ENCODE measurements around the gene KRT78. TPM values are rescaled to one million over a fixed set of nuclear protein-coding genes. Genes with fewer than 3 reads are reported as not detected.
A peak's percentile ranks its signal among the peaks of the same experiment; 100 is the strongest.

Gene KRT78
- total RNA-seq, 1 donor from 2014 or later = not detected

GRCh38 chr12:52799505-52800211, 49.1 kb downstream of the KRT78 start:
- Mint-ChIP-seq H3K4me1 (ENCODE audit: low read depth) (peaks cover 3% of the 10 kb centered on the region), H3K36me3 (ENCODE audit: insufficient read depth) (no peaks in the 10 kb centered on the region), H3K27me3 (peaks cover 24% of the 10 kb centered on the region), H3K9me3 (ENCODE audit: low read depth) (no peaks in the 10 kb centered on the region), H3K4me3 (ENCODE audit: low read depth) (no peak overlapping the region), H3K27ac (no peak overlapping the region)
- no peak for DNase-seq (ENCODE audit: low spot score, unreplicated experiment)
- TF ChIP-seq, protein P1, sequence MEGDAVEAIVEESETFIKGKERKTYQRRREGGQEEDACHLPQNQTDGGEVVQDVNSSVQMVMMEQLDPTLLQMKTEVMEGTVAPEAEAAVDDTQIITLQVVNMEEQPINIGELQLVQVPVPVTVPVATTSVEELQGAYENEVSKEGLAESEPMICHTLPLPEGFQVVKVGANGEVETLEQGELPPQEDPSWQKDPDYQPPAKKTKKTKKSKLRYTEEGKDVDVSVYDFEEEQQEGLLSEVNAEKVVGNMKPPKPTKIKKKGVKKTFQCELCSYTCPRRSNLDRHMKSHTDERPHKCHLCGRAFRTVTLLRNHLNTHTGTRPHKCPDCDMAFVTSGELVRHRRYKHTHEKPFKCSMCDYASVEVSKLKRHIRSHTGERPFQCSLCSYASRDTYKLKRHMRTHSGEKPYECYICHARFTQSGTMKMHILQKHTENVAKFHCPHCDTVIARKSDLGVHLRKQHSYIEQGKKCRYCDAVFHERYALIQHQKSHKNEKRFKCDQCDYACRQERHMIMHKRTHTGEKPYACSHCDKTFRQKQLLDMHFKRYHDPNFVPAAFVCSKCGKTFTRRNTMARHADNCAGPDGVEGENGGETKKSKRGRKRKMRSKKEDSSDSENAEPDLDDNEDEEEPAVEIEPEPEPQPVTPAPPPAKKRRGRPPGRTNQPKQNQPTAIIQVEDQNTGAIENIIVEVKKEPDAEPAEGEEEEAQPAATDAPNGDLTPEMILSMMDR (IDR thresholded peaks at IDR 0.05; ENCODE audit: unreplicated experiment) = no peak

GRCh38 chr12:52798671-52799504, 49.9 kb downstream of the KRT78 start:
- Mint-ChIP-seq H3K36me3 (ENCODE audit: insufficient read depth) (no peaks in the 10 kb centered on the region), H3K27ac (peak overlapping the region; percentile 2), H3K4me3 (ENCODE audit: low read depth) (no peak overlapping the region), H3K27me3 (peaks cover 28% of the 10 kb centered on the region), H3K4me1 (ENCODE audit: low read depth) (peaks cover 3% of the 10 kb centered on the region), H3K9me3 (ENCODE audit: low read depth) (no peaks in the 10 kb centered on the region)
- DNase-seq (ENCODE audit: low spot score, unreplicated experiment) = no peak
- TF ChIP-seq, protein P1 (IDR thresholded peaks at IDR 0.05; ENCODE audit: unreplicated experiment) = no peak

- Mint-ChIP-seq H3K4me1 (ENCODE audit: low read depth) (peaks cover 3% of the 10 kb centered on the region), H3K27me3 (peaks cover 33% of the 10 kb centered on the region), H3K9me3 (ENCODE audit: low read depth) (no peaks in the 10 kb centered on the region), H3K4me3 (ENCODE audit: low read depth) (no peak overlapping the region), H3K36me3 (ENCODE audit: insufficient read depth) (no peaks in the 10 kb centered on the region), H3K27ac (no peak overlapping the region)
- DNase-seq (ENCODE audit: low spot score, unreplicated experiment) = no peak
- TF ChIP-seq, protein P1 (IDR thresholded peaks at IDR 0.05; ENCODE audit: unreplicated experiment) = no peak
Observed at GRCh38 chr12:52798003-52798670, 50.7 kb downstream of the KRT78 start.

- Mint-ChIP-seq H3K4me3 (ENCODE audit: low read depth) (no peak overlapping the region), H3K9me3 (ENCODE audit: low read depth) (no peaks in the 10 kb centered on the region), H3K27ac (no peak overlapping the region), H3K36me3 (ENCODE audit: insufficient read depth) (no peaks in the 10 kb centered on the region), H3K27me3 (peaks cover 33% of the 10 kb centered on the region), H3K4me1 (ENCODE audit: low read depth) (peaks cover 3% of the 10 kb centered on the region)
- DNase-seq (ENCODE audit: low spot score, unreplicated experiment) = no peak
- TF ChIP-seq, protein P1 (IDR thresholded peaks at IDR 0.05; ENCODE audit: unreplicated experiment) = no peak
Observed at GRCh38 chr12:52797529-52797894, 51.3 kb downstream of the KRT78 start.

DNA sequence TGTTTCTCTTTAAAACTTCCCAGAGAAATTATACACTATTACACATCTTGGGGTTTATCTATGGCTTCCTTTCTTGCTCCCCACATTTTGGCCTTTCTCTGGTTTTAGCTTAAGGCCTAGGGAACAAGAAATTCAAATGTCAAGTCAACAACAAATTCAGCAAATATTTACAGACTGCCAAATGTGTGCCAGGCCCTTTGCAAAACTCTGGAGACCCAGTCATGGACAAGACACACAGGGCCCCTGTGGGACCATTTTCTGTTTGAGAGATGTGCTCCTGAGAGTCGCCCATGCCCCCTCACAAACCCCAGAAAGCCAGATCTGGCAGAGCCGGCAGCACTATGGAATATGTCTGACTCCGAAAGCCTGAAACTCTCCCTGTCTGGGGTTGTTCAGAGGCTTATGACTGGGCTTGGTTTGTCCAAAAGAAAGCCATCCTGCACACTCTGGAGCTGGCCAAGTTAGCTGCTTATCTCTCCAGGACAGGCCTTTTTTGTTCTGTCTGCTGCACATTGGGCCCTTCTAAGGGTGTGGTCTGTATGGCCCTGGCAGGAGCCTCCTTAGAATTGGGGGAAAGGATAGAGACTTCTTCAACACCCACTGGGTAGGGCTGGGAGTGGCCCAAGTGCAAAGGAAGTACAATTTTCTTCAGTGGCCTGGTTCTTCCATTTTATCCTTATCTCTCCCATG, 51.8 kb downstream of the KRT78 start:
- TF ChIP-seq, protein P1 (IDR thresholded peaks at IDR 0.05; ENCODE audit: unreplicated experiment) = no peak
- Mint-ChIP-seq H3K27ac (no peak overlapping the region), H3K4me3 (ENCODE audit: low read depth) (no peak overlapping the region), H3K27me3 (peaks cover 30% of the 10 kb centered on the region), H3K9me3 (ENCODE audit: low read depth) (no peaks in the 10 kb centered on the region), H3K36me3 (ENCODE audit: insufficient read depth) (no peaks in the 10 kb centered on the region), H3K4me1 (ENCODE audit: low read depth) (peaks cover 3% of the 10 kb centered on the region)
- DNase-seq (ENCODE audit: low spot score, unreplicated experiment) = no peak
